LNCAP (cell line): Measurements from ENCODE around the gene LIPT1.

Experiments used
- CTCF ChIP-seq: fragments of 450-650 bp; IDR thresholded peaks from 2 replicates; pipeline ENCODE4 v1.5.1; 2017; ENCODE audit warnings: mild to moderate bottlenecking

LIPT1 gene

DNA sequence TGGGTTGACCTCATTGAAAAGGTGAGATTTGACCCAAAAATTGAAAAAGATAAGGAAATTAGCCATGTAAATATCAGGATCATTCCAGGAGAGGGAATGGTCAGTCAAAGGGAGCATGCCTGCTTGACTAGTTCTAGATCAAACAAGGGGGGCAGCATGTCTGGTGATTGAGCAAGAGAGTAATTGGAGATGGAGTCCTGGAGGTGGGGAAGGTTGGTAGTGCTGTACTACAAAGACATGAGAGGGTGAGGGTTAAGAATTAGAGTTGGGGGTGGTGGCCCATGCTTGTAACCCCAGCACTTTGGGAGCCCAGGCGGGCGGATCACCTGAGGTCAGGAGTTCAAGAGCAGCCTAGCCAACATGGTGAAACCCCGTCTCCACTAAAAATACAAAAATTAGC, 28.3 kb downstream of the LIPT1 start:
- no peak for TF ChIP-seq CTCF

- no peak for TF ChIP-seq CTCF
Measured at GRCh38 chr2:99184811-99185210, 30.0 kb downstream of the LIPT1 start.

- no peak for TF ChIP-seq CTCF
Measured at GRCh38 chr2:99187011-99187410, 32.2 kb downstream of the LIPT1 start.

DNA sequence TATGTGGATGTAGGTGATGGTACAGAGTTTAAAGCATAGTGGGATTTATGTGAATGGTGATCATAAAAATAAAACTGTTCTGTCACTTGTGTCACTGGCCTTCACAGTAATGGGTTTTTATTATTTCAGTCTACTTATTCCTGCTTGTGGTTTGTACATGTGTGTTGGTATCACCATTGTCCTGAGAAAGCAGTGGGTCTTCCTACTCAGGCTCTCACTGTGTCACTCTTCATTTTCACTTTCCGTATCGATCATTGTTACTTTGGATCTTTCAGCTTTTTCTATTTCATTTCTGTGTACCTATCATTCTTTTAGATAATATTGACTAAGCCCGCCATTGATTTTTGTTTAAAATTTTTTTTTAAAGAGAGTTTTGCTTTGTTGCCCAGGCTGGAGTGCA, 33.6 kb downstream of the LIPT1 start:
- no peak for TF ChIP-seq CTCF

- no peak for TF ChIP-seq CTCF
Measured at GRCh38 chr2:99190548-99190947, 35.8 kb downstream of the LIPT1 start.

DNA sequence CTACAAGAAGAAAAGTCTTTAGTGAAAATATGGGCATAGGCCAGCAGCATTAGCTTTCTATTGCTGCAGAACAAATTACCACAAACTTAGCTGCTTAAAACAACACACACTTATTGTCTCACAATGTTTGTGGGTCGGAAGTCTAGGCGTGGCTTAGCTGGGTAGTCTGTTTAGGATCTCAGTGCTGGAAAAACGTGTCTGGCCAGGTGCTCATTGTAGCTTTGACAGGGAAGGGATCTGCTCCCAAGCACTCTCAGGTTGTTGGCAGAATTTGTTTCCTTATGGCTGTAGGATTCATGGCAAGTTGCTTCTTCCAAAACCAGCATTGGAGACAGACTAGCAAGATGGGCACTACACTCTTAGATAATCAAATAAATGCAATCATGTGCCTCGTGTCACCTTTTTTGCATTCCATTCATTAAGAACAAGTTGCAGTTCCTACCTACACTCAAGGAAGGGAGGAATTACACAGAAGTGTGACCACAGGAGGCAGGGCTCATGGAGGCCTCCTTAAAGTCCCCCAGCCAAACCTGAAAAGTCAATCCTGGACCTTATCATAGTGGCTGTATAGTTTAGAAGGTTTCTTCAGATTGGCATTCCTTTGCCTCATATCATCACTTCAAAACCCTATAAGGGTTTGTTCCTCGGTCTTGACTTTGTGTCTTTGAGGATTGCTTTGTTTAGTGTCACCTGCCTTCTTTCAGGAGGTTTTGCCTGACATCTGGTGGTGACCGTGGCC, 43.5 kb downstream of the LIPT1 start:
- TF ChIP-seq CTCF: no peak

GRCh38 chr2:99200076-99200800, 45.5 kb downstream of the LIPT1 start:
- TF ChIP-seq CTCF: no peak
